ENCODE results near the gene PALLD. TPM values are rescaled to one million over a fixed set of nuclear protein-coding genes. Genes with fewer than 3 reads are reported as not detected.

PALLD gene
- polyA plus RNA-seq, 1 donor from 2014 or later, result 20.5 TPM

GRCh38 chr4:168781926-168782325, 285.1 kb downstream of the PALLD start:
- Histone ChIP-seq H3K79me2 (replicated peaks; ENCODE audit: insufficient read depth, low read length) (no peaks in the 10 kb centered on the region), H3K36me3 (ENCODE audit: insufficient read depth, low read length) (no peaks in the 10 kb centered on the region), H3K27ac (ENCODE audit: low read length) (no peak overlapping the region), H4K20me1 (ENCODE audit: insufficient read depth) (no peaks in the 10 kb centered on the region), H3K9me2 (ENCODE audit: insufficient read depth, low read length) (no peaks in the 10 kb centered on the region), H3K4me2 (ENCODE audit: low read length) (no peak overlapping the region), H3K9ac (ENCODE audit: low read length) (no peak overlapping the region), H3K27me3 (ENCODE audit: insufficient read depth, low read depth, low read length) (no peaks in the 10 kb centered on the region), H3K9me3 (ENCODE audit: low read length) (no peaks in the 10 kb centered on the region), H2AFZ (ENCODE audit: low read depth, low read length) (no peak overlapping the region), H3K4me3 (ENCODE audit: low read length) (no peak overlapping the region), H3F3A (ENCODE audit: insufficient read depth, low read length, poor library complexity, severe bottlenecking) (peaks cover 4% of the 10 kb centered on the region)
- no peak for TF ChIP-seq TAF1 (IDR thresholded peaks at IDR 0.05; ENCODE audit: low read depth)
- TF ChIP-seq CTCF (IDR thresholded peaks at IDR 0.05; ENCODE audit: poor library complexity, severe bottlenecking), result no peak
- TF ChIP-seq POLR2AphosphoS5 (IDR thresholded peaks at IDR 0.05), result no peak
- no peak for TF ChIP-seq REST (IDR thresholded peaks at IDR 0.05; ENCODE audit: borderline replicate concordance)

- no peaks in the 10 kb centered on the region for H3K79me2 ChIP-seq (replicated peaks; ENCODE audit: insufficient read depth, low read length)
Observed at GRCh38 chr4:168782439-168782838, 285.6 kb downstream of the PALLD start.

More at GRCh38 chr4:168782439-168782838, 285.6 kb downstream of the PALLD start:
- Histone ChIP-seq H3K4me2 (ENCODE audit: low read length) (no peak overlapping the region), H3K9me2 (ENCODE audit: insufficient read depth, low read length) (no peaks in the 10 kb centered on the region), H2AFZ (ENCODE audit: low read depth, low read length) (no peak overlapping the region), H4K20me1 (ENCODE audit: insufficient read depth) (no peaks in the 10 kb centered on the region), H3K9me3 (ENCODE audit: low read length) (no peaks in the 10 kb centered on the region), H3K36me3 (ENCODE audit: insufficient read depth, low read length) (no peaks in the 10 kb centered on the region), H3F3A (ENCODE audit: insufficient read depth, low read length, poor library complexity, severe bottlenecking) (peaks cover 4% of the 10 kb centered on the region), H3K4me3 (ENCODE audit: low read length) (no peak overlapping the region), H3K27me3 (ENCODE audit: insufficient read depth, low read depth, low read length) (no peaks in the 10 kb centered on the region), H3K27ac (ENCODE audit: low read length) (no peak overlapping the region), H3K9ac (ENCODE audit: low read length) (no peak overlapping the region)
- TF ChIP-seq POLR2AphosphoS5 (IDR thresholded peaks at IDR 0.05) (no peak), EZH2 (IDR thresholded peaks at IDR 0.05; ENCODE audit: borderline replicate concordance, insufficient read depth, low read length, poor library complexity, severe bottlenecking) (no peak), REST (IDR thresholded peaks at IDR 0.05; ENCODE audit: borderline replicate concordance) (no peak), EP300 (conservative IDR thresholded peaks at IDR 0.05; ENCODE audit: poor library complexity, severe bottlenecking) (no peak), RAD21 (conservative IDR thresholded peaks at IDR 0.05) (no peak), CTCF (IDR thresholded peaks at IDR 0.05; ENCODE audit: poor library complexity, severe bottlenecking) (no peak), SMC3 (conservative IDR thresholded peaks at IDR 0.05; ENCODE audit: poor library complexity) (no peak), MXI1 (conservative IDR thresholded peaks at IDR 0.05; ENCODE audit: poor library complexity, severe bottlenecking) (no peak), TAF1 (IDR thresholded peaks at IDR 0.05; ENCODE audit: low read depth) (no peak)
